ENCODE data around the gene RFWD3.

DNA sequence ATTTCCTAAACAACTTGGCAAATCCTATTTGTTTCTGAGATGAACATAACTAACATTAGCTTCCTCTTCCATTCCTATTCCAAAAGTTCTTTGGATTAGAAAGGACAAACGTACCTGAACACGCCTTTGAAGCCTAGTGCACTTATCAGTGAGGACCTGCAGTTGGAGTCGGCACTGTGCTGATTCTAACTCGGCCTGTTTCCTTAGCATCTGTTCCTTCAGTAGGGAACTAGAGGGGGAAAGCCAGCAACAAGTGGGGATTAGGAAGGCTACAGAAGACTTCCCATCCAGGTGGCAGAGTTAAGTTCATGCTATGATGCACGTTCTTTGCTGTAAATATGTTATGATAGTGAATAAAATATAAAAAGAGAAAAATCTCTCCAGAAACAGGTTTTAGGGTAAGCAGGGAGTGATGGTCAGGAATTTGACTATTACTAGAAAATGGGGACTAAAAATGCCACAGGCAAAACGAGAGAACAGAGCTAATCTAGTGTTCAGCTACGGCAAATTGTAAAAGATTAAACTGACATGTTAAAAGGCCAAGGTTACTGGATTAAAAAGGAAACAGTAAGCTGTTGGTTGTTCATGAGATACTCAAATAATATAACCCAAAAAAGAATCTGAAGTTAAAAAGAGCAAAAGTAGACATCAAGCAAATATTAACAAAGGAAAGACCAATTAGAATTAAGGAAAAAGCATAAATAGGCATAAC, 28.8 kb downstream of the RFWD3 start:
- TF ChIP-seq EZH2 (IDR thresholded peaks at IDR 0.05; ENCODE audit: borderline replicate concordance, low read depth, low read length, poor library complexity, severe bottlenecking): no peak
- TF ChIP-seq, protein P1, sequence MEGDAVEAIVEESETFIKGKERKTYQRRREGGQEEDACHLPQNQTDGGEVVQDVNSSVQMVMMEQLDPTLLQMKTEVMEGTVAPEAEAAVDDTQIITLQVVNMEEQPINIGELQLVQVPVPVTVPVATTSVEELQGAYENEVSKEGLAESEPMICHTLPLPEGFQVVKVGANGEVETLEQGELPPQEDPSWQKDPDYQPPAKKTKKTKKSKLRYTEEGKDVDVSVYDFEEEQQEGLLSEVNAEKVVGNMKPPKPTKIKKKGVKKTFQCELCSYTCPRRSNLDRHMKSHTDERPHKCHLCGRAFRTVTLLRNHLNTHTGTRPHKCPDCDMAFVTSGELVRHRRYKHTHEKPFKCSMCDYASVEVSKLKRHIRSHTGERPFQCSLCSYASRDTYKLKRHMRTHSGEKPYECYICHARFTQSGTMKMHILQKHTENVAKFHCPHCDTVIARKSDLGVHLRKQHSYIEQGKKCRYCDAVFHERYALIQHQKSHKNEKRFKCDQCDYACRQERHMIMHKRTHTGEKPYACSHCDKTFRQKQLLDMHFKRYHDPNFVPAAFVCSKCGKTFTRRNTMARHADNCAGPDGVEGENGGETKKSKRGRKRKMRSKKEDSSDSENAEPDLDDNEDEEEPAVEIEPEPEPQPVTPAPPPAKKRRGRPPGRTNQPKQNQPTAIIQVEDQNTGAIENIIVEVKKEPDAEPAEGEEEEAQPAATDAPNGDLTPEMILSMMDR (conservative IDR thresholded peaks at IDR 0.05; ENCODE audit: low read depth, low read length): no peak

All from A673 (cell line).